Measurements from ENCODE around the gene DYRK3.
"Not testable (repeated sequence)": the region's sequence is repeated elsewhere in the genome, so short reads cannot be mapped to it uniquely, and the experiment has no call there.

The DYRK3 gene

GRCh38 chr1:206635080-206635977, at the start of gene DYRK3:
Gene DYRK3 (plus strand): TSS chr1:206635536. CDS start chr1:206635704, 168 bp downstream.
- DNase-seq (ENCODE audit: low spot score): peak; percentile 94

DNA sequence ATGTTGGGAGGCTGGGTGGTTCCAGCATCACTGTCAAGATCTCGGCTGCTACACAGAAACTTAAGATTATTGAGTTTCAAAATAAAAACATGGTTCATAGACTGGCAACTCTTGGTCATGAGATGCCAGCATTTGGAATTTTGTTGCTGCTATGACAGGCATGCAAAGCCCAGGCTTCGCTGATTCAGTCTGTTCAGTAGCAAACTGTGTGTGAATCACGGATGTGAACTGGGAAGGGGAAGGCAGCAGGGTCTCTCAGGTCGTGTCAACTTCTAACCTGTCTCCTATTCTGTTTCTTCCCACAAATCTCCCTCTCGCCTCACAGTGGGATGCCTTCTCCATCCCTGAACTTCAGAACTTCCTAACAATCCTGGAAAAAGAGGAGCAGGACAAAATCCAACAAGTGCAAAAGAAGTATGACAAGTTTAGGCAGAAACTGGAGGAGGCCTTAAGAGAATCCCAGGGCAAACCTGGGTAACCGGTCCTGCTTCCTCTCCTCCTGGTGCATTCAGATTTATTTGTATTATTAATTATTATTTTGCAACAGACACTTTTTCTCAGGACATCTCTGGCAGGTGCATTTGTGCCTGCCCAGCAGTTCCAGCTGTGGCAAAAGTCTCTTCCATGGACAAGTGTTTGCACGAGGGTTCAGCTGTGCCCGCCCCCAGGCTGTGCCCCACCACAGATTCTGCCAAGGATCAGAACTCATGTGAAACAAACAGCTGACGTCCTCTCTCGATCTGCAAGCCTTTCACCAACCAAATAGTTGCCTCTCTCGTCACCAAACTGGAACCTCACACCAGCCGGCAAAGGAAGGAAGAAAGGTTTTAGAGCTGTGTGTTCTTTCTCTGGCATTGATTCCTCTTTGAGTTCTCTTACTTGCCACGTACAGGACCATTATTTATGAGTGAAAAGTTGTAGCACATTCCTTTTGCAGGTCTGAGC, 48.6 kb upstream of the DYRK3 start:
- no peak for DNase-seq (ENCODE audit: low spot score)

DNA sequence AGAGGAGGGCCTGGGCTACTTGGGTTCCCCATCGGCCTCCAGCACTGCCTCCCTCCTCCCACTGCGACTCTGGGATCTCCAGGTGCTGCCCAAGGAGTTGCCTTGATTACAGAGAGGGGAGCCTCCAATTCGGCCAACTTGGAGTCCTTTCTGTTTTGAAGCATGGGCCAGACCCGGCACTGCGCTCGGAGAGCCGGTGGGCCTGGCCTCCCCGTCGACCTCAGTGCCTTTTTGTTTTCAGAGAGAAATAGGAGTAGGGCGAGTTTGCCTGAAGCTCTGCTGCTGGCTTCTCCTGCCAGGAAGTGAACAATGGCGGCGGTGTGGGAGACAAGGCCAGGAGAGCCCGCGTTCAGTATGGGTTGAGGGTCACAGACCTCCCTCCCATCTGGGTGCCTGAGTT, 47.4 kb upstream of the DYRK3 start:
- DNase-seq (ENCODE audit: low spot score): no peak

GRCh38 chr1:206588492-206588891, 46.8 kb upstream of the DYRK3 start:
- DNase-seq (ENCODE audit: low spot score): no peak

DNA sequence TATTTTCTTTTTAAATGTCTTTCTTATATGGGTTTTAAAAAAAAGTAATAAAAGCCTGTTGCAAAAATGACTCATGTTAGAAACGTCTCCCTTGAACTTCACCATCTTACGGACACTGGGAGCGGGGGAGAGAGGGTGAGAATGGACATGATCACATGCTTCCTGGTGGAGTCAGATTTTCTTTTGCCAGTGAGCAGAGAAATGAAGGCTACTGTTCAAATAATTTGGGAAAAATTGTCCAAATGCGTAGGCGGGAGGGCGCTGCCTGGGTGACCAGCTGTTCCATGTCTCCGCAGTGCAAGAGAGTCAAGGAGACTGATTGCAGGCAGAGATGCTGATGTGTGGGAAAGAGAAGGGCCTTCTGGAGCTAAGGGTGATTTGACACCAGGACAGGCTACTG, 46.1 kb upstream of the DYRK3 start:
- DNase-seq (ENCODE audit: low spot score): no peak

DNA sequence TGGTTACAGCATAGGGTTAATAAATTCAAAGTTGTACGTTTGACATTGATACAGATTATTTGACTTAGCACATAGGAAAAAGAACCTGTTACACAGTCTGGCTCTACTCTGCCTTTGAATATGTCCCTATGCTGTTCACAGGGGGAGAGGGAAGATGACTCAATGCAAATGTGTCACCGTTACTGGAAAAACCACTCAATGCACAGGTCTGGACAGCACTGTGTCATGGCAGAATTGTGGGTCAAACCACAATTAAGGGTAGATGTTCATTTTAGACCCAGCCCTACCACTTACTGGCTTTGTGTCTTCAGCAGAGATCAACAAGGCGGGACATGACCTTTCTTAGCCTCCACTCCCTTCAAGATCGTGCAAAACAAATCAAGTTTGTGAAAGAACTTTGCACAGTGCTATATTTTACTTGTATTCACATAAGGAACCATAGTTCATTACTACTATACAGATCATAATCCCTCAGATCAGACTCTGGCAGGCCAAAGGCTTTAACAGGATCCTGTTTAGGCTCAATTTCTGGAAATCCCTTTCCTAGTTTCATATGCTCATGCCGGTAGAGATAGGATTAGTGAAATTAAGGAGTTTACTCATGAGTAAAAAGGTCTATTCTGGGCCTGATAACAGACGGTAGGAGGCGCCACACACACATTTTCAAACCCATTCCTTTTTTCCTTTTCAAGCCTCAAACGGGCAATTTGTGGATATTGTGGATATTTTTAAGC, 45.1 kb upstream of the DYRK3 start:
- DNase-seq (ENCODE audit: low spot score): no peak

DNA sequence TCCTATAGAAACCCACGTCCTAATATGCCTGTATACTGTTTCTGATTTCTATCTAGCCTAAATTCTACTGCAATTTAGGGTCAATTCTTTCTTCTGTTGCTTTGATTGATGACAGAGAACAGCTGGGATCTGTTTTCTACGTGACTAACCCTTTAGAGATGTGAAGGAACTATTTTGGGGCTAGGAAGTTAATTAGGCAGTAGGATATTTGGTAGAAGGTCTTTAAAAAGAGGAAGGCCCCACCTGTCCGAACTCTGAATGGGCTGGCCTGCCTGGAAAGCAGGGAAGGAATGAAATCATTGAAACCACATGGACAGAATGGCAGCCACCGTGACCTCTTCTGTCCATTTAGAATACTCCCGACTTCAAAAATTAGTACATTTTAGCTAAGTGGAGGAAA, 44.1 kb upstream of the DYRK3 start:
- DNase-seq (ENCODE audit: low spot score): no peak

DNA sequence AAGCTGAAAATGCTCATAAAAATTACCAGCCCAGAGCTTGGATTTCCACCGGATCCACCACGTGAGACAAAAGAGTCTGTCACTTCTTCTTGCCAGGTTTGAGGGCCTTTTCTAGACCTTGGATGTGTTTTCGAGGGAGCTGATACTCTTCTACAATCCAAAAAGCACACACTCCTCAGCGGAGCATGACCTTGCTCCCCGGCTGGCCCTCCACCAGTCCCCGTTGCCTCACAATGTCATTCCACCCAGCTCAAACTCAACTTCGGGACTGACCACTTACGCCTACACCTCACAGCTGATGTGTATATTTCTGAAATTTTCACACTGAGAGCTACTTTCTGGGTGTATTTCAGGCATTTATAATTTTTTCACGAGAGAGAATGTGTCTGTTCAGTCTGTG, 43.6 kb upstream of the DYRK3 start:
- DNase-seq (ENCODE audit: low spot score): no peak

- DNase-seq (ENCODE audit: low spot score): no peak
These were observed 41.9 kb upstream of the DYRK3 start for GRCh38 chr1:206593351-206593925.

DNA sequence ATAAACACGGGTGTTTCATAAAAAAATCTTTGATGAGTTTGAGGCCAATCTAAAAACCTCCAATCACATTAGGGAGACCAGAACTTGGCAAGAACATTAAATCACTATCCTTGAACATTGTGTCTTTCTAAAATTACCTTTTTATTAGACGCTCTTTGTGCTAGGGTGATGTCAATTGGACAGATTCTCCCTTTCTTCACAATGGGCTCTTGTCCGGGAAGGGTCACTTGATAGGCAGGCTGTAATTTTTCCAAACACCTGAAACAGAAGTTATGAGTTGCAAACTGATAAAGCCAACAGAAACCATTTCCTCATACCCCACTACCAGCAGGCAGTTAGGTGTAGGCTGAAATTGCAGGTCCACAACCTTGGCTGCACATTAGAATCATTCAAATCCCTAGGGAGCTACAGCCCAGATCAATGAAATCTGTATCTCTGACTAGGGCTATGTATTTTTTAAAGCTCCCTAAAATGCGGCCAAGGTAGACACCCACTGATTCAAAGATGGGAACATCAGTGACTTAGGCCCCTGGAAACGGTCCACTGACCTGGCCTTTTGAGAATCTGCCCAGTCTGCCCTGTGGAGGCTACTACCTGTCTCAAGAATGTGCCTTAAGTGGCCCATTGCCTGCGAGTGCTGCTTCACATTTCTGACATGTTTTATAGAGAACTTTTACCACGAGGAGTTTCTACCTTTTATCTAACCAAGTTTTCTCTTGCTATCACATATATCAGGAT, 39.6 kb upstream of the DYRK3 start:
- peak; percentile 11 for DNase-seq (ENCODE audit: low spot score)

DNA sequence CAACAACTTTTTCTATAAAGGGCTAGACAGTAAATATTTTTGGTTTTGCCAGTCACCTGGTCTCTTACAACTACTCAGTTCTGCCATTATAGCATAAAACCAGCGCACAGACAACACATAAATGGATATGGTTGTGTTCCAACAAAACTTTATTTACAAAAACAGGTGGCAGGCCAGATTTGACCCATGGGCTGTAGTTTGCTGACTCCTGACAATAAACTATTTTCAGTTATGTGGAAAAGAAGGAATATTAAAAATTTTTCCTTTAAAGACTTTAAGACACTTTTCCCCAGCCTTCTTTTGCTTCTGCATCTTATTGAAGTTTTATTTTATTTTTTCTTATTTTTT, 39.0 kb upstream of the DYRK3 start:
- no peak for DNase-seq (ENCODE audit: low spot score)

DNA sequence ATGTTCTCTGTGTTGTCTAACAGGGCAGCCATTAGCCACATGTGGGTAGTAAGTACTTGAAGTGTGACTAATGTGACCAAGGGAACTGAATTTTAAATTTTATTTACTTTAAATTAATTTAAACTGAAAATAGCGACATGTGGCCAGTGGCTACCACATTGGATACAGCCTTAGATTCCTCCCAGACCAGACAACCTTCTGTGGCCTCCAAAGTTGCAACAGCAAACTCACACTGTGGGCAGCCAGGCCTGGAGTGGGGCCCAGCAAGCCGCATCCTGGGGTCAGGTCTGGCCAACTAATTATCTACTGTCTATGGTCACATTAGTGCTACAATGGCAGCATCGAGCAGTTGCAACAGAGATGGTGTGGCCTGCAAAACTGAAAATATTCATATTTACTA, 34.8 kb upstream of the DYRK3 start:
- no peak for DNase-seq (ENCODE audit: low spot score)

DNA sequence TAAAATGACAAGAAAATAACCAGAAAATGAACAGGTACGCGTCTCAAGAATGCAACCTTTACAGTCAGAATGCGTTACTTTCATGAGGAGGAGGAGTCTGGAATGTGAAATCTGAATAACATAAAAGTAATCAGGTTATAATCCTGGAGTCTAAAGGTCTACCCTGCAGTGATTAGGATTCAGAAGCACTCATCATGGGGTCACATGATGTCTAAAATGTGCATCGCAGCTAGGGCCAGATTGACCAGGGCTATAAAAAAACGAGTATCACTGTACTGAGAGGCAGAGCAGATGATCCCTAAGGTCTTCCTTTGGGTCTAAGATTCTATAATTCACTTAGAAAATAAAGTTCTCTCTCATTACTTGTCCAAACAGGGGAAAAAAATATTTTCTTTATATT, 30.5 kb upstream of the DYRK3 start:
- no peak for DNase-seq (ENCODE audit: low spot score)

- DNase-seq (ENCODE audit: low spot score): no peak
These were observed 28.5 kb upstream of the DYRK3 start for GRCh38 chr1:206606867-206607266.

DNA sequence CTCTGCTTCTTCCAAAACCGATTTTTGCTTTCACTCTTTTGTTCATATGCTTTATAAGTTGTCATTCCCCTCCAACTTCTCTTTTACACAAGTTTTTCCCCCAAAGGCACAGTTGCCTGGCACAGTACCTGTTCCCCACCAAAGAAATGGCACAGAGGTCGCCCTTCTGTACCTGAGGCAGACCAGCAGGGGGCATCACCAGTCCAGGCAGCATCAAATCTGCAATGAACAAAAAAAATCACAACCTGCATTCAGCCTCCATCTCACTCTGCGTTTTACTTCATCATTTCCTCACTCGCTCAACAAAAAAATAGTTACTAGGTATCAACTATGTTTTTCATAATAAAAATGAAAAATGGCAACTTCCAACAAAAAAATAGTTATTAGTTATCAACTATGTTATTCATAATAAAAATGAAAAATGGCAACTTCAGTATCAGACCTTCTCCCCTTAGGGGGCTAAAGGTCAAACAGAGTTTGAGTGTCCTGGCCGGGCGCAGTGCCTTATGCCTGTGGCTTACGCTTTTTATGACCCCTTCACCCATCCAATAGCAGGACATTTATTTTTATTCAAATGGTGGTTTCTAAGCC, 27.1 kb upstream of the DYRK3 start:
- no peak for DNase-seq (ENCODE audit: low spot score)

DNA sequence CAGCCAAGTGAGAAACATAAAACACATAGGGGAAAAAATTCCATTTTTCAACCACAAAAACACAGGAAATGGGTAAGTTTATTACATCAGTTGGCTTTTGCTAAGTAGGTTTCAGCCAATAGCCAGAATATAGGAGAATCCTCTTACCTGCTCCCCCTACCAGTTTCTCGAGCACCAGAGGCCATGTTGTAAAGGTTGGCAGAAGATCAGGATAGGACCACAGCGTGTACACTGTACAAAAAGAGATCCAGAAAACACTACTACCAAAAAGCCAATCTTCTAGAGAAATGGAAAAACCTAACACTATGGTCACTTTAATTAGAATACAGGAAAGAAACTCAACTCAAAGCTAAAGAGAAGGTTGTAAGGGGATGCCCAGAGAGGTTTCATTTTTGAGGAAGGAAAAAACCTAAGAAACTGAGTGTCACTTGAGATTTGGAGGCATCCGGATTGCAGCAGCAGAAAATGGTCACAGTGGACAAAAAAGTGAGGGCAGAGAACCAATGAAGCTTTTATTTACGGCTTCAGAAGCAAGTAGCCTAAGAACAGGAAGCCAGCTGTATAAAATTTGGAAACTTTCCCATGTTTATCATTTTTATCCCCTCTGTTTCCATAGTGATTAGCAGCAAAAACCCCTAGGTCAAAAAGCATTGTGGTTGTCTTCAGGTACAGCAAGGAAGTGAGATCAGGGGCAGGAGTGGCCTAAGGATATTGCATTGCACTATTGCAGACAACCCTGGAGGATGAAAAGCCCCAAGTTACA, 25.9 kb upstream of the DYRK3 start:
- no peak for DNase-seq (ENCODE audit: low spot score)

DNA sequence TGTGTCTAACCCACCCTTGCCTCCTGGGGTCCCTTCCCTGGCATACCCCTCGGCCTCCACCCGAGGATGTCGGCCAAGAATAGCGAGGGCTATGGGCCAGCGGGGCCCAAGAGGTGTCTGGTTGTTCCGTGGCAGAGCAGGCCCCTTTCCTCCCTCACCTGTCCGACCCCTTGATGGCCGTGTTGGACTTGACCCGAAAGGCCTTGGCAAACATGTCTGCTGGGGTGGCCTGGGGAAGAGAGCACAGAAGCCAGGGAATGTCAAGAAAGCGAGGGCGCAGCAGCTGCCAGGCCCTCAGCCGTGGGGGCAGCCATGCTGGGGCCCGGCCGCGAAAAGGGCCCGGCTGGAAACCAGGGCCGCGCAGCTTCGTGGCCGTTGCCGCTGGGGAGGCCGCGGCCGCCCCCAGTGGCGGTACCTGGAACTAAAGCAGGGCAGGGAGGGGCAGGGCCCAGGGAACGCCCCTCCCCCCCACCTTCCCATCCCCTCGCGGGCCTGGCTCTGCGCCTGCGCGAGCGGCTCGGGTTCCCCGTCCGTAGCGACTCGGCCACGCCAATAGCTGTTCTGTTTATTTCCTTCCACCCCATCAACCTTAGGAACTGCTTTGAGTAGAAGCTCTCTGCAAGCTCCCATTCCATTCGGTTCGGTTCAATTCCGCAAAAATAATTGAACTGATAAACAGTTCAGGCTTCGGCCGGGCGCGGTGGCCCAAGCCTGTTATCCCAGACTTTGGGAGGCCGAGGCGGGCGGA, 23.0 kb upstream of the DYRK3 start, which contains the start of gene EIF2D:
Gene EIF2D, minus strand, starts transcription at position 337 of the 748 bp plus-strand sequence. Its CDS starts 123 bp downstream, at position 214.
- peak; percentile 98 for DNase-seq (ENCODE audit: low spot score)

- DNase-seq (ENCODE audit: low spot score): not testable (repeated sequence)
These were observed 8.9 kb upstream of the DYRK3 start for GRCh38 chr1:206626396-206626795.

GRCh38 chr1:206628916-206629315, 6.4 kb upstream of the DYRK3 start:
- DNase-seq (ENCODE audit: low spot score): no peak

Measured in left forelimb (tissue), 1 donor.